GM18519 (cell line): ENCODE results near the gene ASB5.
"Not testable (repeated sequence)": the region's sequence is repeated elsewhere in the genome, so short reads cannot be mapped to it uniquely, and the experiment has no call there.

ENCODE experiments used
- ATAC-seq: cut with Tn5 transposase; IDR thresholded peaks from one replicate; pipeline ENCODE4 v1.9.1; 2021; ENCODE audit warnings: mild to moderate bottlenecking, moderate library complexity; ENCODE audit not compliant: unreplicated experiment, low FRiP score

The ASB5 gene

DNA sequence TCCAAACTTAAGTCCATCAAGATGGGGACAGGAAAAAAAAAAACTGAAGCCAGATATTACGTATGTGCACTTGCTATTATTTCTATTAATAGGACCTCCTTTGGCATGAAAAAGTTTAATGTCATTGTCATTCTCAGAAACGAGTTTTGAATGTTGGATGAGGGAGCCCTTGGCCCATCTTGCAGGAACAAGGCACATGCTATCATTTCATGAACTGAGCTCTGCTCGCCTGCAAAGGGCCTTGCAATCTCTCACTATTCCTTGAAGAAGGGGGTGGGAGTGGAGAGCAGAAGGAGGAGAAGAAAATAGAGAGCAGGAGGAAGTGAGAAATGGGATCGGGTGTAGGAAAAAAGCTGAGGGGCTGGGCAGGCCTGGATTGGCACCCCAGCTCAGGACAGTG, 39.4 kb downstream of the ASB5 start:
- no peak for ATAC-seq

DNA sequence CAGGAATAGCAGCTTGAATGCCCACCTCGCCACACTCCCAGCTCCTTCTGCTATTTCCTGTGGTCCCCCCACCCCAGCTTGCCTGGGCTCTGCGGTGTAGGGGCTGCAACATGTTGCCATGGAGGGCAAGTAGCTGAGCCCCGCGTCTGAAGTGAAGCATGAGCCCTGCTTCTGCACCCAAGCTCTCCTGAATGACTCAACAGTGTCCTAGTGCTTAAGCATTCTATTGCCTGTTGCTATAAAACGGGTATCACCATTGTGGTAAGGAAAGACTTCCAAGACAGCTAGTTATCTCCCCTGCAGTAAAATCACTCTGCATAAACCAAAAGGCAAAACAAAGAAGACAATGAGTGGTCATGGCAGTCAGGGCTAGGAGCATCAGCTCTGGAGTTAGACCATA, 42.3 kb downstream of the ASB5 start:
- no peak for ATAC-seq

DNA sequence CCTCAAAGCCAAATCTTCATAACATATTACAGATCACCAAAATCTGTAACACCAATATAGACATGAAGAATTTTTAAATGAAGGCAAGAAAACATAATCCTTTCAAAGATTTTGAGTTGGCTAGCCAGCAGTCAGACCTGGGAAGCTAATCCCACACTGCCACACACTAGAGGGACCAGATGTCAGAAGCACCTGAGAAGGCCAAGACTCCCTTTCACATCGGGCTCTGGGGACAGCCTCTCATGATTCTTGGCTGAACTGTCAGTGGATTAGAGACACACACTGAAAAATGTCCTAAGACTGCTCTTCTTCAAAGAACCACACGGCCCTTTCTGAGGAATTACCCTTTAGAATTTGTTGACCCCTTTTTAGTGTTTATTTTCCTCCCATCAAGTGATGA, 45.5 kb downstream of the ASB5 start:
- no peak for ATAC-seq

GRCh38 chr4:176222149-176222548, 46.9 kb downstream of the ASB5 start:
- no peak for ATAC-seq

DNA sequence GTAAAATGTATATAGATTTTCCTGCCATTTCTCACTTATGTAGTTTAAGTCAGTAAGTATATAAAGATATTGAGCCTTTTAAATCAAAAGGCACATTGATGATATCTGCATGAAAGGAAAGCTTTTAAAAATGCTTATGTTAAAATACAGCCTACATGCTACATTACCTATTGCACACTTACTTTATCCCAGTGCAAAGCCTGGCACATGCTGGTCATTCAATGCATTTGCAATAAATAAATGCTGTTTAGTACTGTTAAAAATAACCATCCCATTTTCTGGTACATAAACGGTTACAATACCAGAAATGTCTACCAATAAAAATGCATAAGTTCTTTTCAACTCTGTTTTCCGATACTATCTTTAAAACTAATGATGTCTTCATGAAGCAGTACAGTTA, 51.5 kb downstream of the ASB5 start:
- no peak for ATAC-seq

DNA sequence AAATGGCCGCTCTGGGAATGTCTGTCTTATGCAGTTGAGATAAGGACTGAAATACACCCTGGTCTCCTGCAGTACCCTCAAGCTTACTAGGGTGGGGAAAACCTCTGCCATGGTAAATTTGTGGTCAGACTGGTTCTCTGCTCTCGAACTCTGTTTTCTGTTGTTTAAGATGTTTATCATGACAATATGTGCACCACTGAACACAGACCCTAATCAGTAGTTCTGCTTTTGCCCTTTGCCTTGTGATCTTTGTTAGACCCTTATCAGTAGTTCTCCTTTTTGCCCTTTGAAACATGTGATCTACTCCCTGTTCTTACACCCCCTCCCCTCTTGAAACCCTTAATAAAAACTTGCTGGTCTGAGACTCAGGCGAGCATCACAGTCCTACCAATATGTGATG, 56.7 kb downstream of the ASB5 start:
- ATAC-seq, result not testable (repeated sequence)

DNA sequence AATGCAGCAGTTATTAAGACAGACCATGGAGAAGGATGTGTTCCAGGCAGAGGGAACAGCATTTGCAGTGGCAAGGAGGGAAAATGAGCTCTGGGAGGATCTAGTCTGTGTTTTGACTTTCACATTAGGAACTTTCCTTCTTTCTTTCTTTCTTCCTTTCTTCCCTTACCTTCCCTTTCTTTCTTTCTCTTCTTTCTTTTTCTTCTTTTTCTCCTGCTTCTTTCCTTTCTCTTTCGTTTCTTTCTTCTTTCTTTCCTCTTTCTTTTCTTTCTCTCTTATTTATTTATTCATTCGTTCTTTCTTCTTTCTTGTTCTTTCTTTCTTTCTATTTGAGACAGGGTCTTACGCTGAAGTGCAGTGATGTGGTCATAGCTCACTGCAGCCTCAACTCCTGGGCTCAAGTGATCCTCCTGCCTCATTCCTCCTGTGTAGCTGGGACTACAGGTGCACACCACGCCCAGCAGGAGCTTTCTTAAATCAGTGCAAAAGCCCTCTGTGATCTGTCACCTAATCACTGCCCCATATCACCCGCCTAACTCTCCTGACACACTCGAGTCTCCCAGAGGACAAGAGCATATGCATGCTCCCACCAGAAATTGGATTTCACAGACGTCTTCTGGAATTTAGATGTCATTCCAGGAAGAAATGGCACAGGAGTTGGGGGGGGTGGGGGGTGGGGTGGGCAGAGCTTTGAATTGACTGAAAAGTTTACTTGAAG, 58.3 kb downstream of the ASB5 start:
- ATAC-seq, result no peak

DNA sequence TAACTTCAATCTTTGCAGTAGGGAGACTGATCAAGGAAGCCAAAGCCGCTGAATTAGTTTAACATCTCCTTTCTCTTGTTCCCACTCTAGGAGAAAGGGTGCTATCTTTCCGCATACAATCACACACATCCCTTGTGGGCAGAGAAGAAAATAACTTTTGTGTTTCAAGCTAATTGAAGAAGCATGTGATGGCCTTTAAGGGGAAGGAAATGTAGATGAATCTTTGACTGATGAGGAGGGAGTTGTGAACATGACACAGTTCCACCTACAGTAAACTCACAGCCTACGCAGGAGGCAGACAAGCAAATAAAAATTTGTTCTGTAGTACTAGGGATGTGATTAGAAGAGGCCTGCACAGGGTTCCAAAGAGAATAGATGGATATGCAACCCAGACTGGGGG, 58.9 kb downstream of the ASB5 start:
- no peak for ATAC-seq

DNA sequence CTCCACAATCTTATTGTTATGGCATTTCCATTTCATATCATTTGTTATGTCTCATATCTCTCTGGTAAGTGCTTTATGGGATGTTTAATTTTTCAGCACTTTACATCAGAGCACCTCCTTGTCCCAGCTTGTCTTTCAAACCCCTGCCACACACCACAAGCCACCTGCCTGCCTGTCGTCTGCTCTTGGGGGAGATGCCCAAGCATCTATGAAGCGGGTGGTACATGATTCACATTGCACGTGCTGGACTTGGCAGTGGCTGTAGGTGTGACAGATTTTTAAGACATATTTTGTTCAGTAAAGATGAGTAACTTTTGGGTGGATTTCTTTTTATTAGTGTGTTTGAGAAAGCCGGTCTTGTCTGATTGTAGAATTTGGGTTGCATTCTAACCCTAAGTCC, 59.5 kb downstream of the ASB5 start:
- ATAC-seq, result no peak

- no peak for ATAC-seq
Measured at GRCh38 chr4:176207839-176208238, 61.2 kb downstream of the ASB5 start.

- ATAC-seq, result no peak
Measured at GRCh38 chr4:176205299-176205698, 63.7 kb downstream of the ASB5 start.

- no peak for ATAC-seq
Measured at GRCh38 chr4:176198316-176198903, 70.6 kb downstream of the ASB5 start.

GRCh38 chr4:176195184-176195978, 73.6 kb downstream of the ASB5 start, which contains the start of gene SPATA4:
TSS of gene SPATA4 (minus strand) at chr4:176195585. CDS start at chr4:176195562, 23 bp downstream.
- peak; percentile 97 for ATAC-seq

DNA sequence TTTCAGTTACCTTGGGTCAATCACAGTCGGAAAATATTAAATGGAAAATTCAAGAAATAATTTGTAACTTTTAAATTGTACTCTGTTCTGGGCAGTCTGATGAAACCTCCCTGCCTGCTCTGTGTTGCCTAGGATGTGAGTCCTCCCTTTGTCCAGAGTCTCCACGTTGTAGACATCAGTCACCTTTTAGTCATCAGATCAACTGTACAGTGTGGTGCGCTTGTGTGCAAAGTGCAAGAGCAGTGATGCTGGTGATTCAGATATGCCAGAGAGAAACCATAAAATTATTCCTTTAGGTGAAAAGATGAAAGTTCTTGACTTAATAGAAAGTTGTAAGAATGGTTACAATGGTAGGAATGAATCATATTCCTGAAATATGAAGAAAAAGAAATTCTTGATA, 75.1 kb downstream of the ASB5 start:
- ATAC-seq, result no peak

- ATAC-seq, result no peak
Measured at GRCh38 chr4:176193126-176193525, 75.9 kb downstream of the ASB5 start.

DNA sequence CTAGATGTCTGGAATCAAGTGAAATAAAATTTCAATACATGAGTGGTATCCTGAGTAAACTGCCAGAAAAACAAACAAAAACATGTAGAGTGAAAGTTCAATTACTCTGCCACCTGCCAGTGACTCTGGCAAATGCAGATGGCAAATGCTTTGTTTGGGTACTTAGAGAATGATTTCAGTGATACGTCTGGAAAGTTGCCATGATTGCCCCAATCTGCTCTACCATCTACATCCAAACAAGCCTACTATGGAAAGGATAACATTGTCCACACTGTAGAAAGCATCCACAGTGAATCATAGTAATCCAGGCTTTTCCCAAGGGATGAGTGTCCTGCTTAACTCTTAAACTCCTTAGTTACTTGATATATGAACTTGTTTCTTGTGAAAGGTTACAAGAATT, 77.0 kb downstream of the ASB5 start:
- ATAC-seq, result no peak

DNA sequence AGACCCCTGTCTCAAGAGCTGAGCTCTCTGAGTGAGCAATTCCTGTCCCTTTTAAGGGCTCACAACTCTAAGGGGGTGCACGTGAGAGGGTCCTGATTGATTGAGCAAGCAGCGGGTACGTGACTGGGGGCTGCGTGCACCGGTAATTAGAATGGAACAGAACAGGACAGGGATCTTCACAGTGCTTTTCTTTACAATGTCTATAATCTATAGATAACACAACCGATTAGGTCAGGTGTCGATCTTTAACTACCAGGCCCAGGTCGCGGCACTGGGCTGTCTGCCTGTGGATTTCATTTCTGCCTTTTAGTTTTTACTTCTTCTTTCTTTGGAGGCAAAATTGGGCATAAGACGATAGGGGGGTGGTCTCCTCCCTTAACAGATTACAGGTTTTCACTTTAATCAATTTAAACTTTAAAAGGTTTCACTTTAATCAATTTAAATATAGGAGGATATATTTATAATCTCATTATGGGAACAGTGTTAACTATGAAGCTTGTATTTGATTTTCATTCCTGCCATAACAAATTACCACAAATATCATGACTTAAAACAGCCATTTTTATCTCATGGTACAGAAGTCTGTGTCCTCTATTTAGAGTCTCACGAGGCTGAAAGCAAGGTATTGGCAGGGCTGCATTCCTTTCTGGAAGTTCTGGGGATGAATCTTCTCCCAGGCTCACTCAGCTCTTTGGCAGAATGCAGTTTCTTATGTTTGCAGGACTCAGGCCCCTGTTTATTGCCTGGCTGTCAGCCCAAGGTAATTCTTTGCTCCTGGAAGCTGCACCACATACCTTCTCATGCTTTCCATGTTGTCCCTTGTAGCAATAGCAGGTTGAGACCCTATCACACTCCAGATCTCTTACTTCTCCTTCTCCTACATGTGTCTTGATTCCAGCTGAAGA, 78.9 kb downstream of the ASB5 start:
- no peak for ATAC-seq

DNA sequence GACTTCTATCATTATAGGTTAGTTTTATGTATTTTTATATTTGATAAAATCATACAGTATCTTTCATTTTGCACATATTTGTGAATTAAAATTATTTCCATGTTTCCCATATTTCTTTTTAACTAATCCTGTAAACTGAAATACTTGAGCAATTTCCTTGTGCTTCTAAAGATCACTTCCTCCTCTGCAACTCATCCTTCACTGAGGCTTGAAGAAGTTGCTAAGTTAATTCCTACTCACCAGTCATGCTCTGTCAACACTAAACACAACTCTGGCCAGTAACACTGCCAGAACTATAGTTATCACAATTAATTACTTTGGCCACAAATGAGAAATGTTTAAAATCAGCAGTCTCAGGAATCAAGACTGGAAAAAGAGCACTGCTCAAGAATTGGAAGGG, 80.4 kb downstream of the ASB5 start:
- no peak for ATAC-seq

DNA sequence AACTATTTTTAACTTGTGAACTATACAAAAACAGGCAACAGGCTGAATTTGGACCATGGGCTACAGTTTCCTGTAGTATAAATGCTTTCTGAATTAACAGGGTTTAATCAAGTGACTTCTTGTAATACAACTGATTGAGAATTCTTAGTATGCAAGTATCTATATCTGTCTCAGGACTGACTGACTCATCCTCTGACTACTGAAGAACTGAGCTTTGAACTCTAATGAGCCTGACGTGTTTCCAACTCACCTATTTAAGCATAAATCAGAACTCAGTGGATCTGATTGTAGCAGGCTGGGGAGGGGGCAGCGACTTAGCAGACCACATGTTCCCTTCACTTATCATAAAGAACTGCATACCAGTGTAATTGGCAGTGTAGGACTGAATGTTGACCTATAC, 81.4 kb downstream of the ASB5 start:
- no peak for ATAC-seq

- ATAC-seq, result no peak
Measured at GRCh38 chr4:176186671-176187395, 82.2 kb downstream of the ASB5 start.
